ENCODE data around the gene PLXND1. TPM values are rescaled to one million over a fixed set of nuclear protein-coding genes. Genes with fewer than 3 reads are reported as not detected.

PLXND1 gene
- total and polyA plus RNA-seq, 2 donors (not counting 1 experiment from before 2014, with no cell fraction given), result 89.6 to 109 TPM

- H3K36me3 ChIP-seq (ENCODE audit: control insufficient read depth, insufficient read depth, low read length), result peaks cover 30% of the 10 kb centered on the region
Observed at GRCh38 chr3:129579991-129580390, 26.5 kb downstream of the PLXND1 start.

GRCh38 chr3:129577925-129578786 is 28.3 kb downstream of the PLXND1 start:
- no peaks in the 10 kb centered on the region for H3K9me3 ChIP-seq (ENCODE audit: control insufficient read depth, insufficient read depth, low read depth, low read length)
- TF ChIP-seq CTCF (conservative IDR thresholded peaks at IDR 0.05 in 1 of 2, IDR thresholded peaks at IDR 0.05 in 1 of 2; ENCODE audit: low read depth in 1 of 2, low read length in 2 of 2), result no peak
- no peak for TF ChIP-seq EZH2 (IDR thresholded peaks at IDR 0.05; ENCODE audit: low read length, missing control alignments)

More at GRCh38 chr3:129579991-129580390, 26.5 kb downstream of the PLXND1 start:
- Histone ChIP-seq H2AFZ (ENCODE audit: low read length) (no peak overlapping the region), H3K4me3 (replicated peaks in 1 of 4; ENCODE audit: control extremely low read depth in 1 of 4, insufficient read depth in 1 of 4, low read depth in 3 of 4, low read length in 4 of 4) (no peak overlapping the region), H3K9ac (ENCODE audit: insufficient read depth, low read length) (no peak overlapping the region), H3K27ac (ENCODE audit: insufficient read depth, low read length) (no peak overlapping the region), H3K79me2 (ENCODE audit: control insufficient read depth, insufficient read depth, low read length) (no peaks in the 10 kb centered on the region), H3K9me3 (ENCODE audit: control insufficient read depth, insufficient read depth, low read depth, low read length) (no peaks in the 10 kb centered on the region), H3K27me3 (ENCODE audit: control insufficient read depth, insufficient read depth, low read length) (no peaks in the 10 kb centered on the region), H3K4me1 (ENCODE audit: control insufficient read depth, extremely low read depth, insufficient read depth, low read length) (peaks cover 2% of the 10 kb centered on the region), H4K20me1 (ENCODE audit: control insufficient read depth, extremely low read depth, insufficient read depth, low read length) (no peaks in the 10 kb centered on the region), H3K4me2 (ENCODE audit: extremely low read depth, insufficient read depth, low read length) (no peak overlapping the region)
- no peak for TF ChIP-seq EZH2 (IDR thresholded peaks at IDR 0.05; ENCODE audit: low read length, missing control alignments)
- TF ChIP-seq CTCF (conservative IDR thresholded peaks at IDR 0.05 in 1 of 2, IDR thresholded peaks at IDR 0.05 in 1 of 2; ENCODE audit: low read depth in 1 of 2, low read length in 2 of 2), result no peak
- DNase-seq (ENCODE audit: low read depth in 2 of 2), result no peak

GRCh38 chr3:129577366-129577765 is 29.1 kb downstream of the PLXND1 start:
- Histone ChIP-seq H2AFZ (ENCODE audit: low read length) (no peak overlapping the region), H3K9ac (ENCODE audit: insufficient read depth, low read length) (no peak overlapping the region), H3K36me3 (ENCODE audit: control insufficient read depth, insufficient read depth, low read length) (peaks cover 23% of the 10 kb centered on the region), H3K79me2 (ENCODE audit: control insufficient read depth, insufficient read depth, low read length) (no peaks in the 10 kb centered on the region), H3K9me3 (ENCODE audit: control insufficient read depth, insufficient read depth, low read depth, low read length) (no peaks in the 10 kb centered on the region), H3K27me3 (ENCODE audit: control insufficient read depth, insufficient read depth, low read length) (no peaks in the 10 kb centered on the region), H3K4me2 (ENCODE audit: extremely low read depth, insufficient read depth, low read length) (no peak overlapping the region), H4K20me1 (ENCODE audit: control insufficient read depth, extremely low read depth, insufficient read depth, low read length) (no peaks in the 10 kb centered on the region), H3K27ac (ENCODE audit: insufficient read depth, low read length) (no peak overlapping the region), H3K4me1 (ENCODE audit: control insufficient read depth, extremely low read depth, insufficient read depth, low read length) (peaks cover 2% of the 10 kb centered on the region), H3K4me3 (replicated peaks in 1 of 4; ENCODE audit: control extremely low read depth in 1 of 4, insufficient read depth in 1 of 4, low read depth in 3 of 4, low read length in 4 of 4) (no peak overlapping the region)
- peak in 1 of 2 donors; percentile 39 for DNase-seq (ENCODE audit: low read depth in 2 of 2)
- TF ChIP-seq EZH2 (IDR thresholded peaks at IDR 0.05; ENCODE audit: low read length, missing control alignments) (no peak), CTCF (conservative IDR thresholded peaks at IDR 0.05 in 1 of 2, IDR thresholded peaks at IDR 0.05 in 1 of 2; ENCODE audit: low read depth in 1 of 2, low read length in 2 of 2) (no peak)

More at GRCh38 chr3:129577925-129578786, 28.3 kb downstream of the PLXND1 start:
- Histone ChIP-seq H2AFZ (ENCODE audit: low read length) (no peak overlapping the region), H3K36me3 (ENCODE audit: control insufficient read depth, insufficient read depth, low read length) (peaks cover 23% of the 10 kb centered on the region), H3K9ac (ENCODE audit: insufficient read depth, low read length) (no peak overlapping the region), H3K79me2 (ENCODE audit: control insufficient read depth, insufficient read depth, low read length) (no peaks in the 10 kb centered on the region), H3K27me3 (ENCODE audit: control insufficient read depth, insufficient read depth, low read length) (no peaks in the 10 kb centered on the region), H3K27ac (ENCODE audit: insufficient read depth, low read length) (no peak overlapping the region), H4K20me1 (ENCODE audit: control insufficient read depth, extremely low read depth, insufficient read depth, low read length) (no peaks in the 10 kb centered on the region), H3K4me3 (replicated peaks in 1 of 4; ENCODE audit: control extremely low read depth in 1 of 4, insufficient read depth in 1 of 4, low read depth in 3 of 4, low read length in 4 of 4) (no peak overlapping the region), H3K4me2 (ENCODE audit: extremely low read depth, insufficient read depth, low read length) (no peak overlapping the region), H3K4me1 (ENCODE audit: control insufficient read depth, extremely low read depth, insufficient read depth, low read length) (peaks cover 2% of the 10 kb centered on the region)
- no peak for DNase-seq (ENCODE audit: low read depth in 2 of 2)

Data from fibroblast of lung (primary cell).